ENCODE results near the gene SLC39A11.
"Not testable (repeated sequence)": the region's sequence is repeated elsewhere in the genome, so short reads cannot be mapped to it uniquely, and the experiment has no call there.

The SLC39A11 gene

GRCh38 chr17:72928454-72929136 lies 163.9 kb downstream of the SLC39A11 start:
- no peak for DNase-seq (ENCODE audit: extremely low read depth in 1 of 2, low read depth in 1 of 2)

GRCh38 chr17:72927760-72928159 lies 164.7 kb downstream of the SLC39A11 start:
- no peak for DNase-seq (ENCODE audit: extremely low read depth in 1 of 2, low read depth in 1 of 2)

- no peak for DNase-seq (ENCODE audit: extremely low read depth in 1 of 2, low read depth in 1 of 2)
These were observed 165.3 kb downstream of the SLC39A11 start for GRCh38 chr17:72927146-72927545.

- no peak for DNase-seq (ENCODE audit: extremely low read depth in 1 of 2, low read depth in 1 of 2)
These were observed 166.3 kb downstream of the SLC39A11 start for GRCh38 chr17:72926171-72926570.

DNA sequence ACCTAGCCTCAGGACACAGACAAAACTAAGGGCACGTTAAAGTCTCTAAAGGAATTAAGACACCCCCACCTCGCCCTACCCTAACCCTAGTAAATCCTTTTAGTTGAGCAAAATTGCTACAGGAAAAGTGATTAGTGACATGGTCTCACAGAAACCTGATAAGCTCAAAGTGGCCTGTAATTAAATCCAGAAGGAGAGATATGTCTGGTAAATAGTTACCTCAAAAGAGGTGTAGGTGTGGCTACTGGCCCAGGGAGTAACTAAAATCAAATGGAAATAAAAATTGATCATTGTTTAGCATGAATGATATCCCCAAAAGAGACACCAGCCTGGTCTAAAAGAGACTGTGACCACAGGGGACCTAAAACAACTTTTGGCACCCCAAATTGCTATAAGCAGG lies 168.3 kb downstream of the SLC39A11 start:
- no peak for DNase-seq (ENCODE audit: extremely low read depth in 1 of 2, low read depth in 1 of 2)

DNA sequence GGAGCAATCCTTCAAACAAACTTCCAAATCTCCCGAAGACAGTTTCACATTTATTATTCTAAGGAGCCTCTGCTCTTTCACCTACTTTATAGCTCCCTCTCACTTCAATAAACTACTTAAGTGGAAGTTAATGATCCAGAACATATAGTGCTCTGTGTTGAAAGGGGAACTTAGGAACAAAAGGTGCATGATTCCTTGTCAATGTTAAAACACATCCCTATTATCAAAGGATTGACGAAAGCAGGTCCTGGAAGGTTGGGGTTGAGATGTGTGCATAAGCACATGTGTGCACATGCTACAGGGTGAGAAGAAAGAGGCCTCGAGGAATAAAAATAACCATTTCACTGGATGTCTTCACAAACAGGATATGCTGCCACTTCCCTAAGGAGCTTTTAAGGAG lies 170.3 kb downstream of the SLC39A11 start:
- DNase-seq (ENCODE audit: extremely low read depth in 1 of 2, low read depth in 1 of 2), result no peak

- no peak for DNase-seq (ENCODE audit: extremely low read depth in 1 of 2, low read depth in 1 of 2)
These were observed 171.0 kb downstream of the SLC39A11 start for GRCh38 chr17:72921347-72922054.

DNA sequence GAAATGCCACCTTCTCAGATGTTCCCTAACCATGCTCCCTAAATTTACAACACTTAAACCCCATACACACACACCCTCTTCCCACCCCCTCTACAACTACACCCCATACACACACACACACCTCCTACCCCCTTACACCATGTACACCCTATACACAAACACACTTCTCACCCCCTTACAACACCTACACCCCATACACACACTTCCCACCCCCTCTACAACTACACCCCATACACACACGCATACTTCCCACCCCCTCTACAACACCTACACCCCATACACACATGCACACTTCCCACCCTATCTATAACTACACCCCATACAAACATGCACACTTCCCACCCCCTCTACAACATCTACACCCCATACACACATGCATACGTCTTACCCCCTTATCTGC lies 172.0 kb downstream of the SLC39A11 start:
- DNase-seq (ENCODE audit: extremely low read depth in 1 of 2, low read depth in 1 of 2), result no peak

DNA sequence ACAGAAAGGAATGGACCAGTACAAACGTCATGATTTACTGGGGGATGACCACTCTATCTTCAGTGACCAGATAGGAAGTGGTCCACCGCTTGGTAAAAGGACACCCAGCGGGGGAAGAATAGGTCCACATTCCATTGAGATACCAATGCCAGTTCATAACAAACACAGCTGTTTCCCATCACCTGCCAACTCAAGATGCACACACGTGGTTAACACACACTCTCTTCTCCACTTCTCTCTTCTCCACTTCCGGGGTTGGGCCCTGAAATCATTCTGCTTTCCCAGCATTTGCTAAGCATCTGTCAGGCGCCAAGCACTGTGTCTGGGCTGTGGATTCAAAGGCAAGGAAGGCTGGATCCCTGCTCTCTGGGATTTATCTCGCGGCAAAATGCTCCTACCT lies 175.5 kb downstream of the SLC39A11 start:
- no peak for DNase-seq (ENCODE audit: extremely low read depth in 1 of 2, low read depth in 1 of 2)

DNA sequence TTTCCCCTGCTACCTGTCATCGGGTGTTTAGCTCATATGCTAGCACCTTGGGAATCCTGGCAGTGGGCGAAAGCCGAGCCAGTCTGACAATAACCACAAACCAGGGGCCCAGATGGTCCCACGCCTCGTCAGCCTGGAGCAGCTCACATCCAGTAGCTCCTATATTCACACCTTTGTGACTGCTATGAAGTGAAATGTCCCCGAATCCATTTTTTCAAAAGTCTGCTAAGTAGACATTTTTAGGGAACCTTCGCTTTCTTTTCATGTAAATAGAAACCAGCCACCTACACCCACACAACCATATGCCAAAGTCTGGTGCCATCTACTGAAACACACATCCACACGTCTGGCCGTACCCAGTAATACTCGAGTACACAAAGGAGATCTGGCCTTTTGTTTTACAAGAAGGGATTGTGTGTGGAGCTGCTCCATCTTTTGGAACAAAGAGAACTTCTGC lies 176.8 kb downstream of the SLC39A11 start:
- DNase-seq (ENCODE audit: extremely low read depth in 1 of 2, low read depth in 1 of 2), result no peak

DNA sequence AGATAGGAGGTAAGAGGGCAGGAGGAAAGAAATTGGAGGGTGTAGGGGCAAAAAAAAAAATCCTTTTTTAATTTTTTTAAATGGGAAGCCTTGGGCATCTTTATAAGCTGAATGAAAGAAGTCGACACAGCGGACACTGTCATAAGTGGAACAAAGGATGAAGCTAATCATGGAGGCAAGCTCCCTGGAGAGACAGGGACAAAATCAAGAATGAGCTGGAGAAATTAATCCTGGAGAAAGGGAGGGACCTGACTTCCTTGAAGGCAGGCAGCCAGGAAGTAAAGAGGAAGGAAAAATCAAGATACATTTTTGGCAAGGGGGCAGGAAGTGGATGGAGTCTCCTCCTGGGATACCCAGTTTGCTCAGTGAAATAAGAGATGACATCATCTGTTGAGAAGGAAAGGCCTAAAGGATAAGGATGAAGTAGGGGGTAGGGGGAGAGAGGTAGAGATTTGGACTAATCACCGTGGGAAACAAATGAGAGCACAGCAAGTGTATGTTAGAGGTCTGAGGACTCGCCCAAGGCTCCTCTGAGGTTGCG lies 179.3 kb downstream of the SLC39A11 start:
- no peak for DNase-seq (ENCODE audit: extremely low read depth in 1 of 2, low read depth in 1 of 2)

GRCh38 chr17:72906306-72906705 lies 186.2 kb downstream of the SLC39A11 start:
- no peak for DNase-seq (ENCODE audit: extremely low read depth in 1 of 2, low read depth in 1 of 2)

DNA sequence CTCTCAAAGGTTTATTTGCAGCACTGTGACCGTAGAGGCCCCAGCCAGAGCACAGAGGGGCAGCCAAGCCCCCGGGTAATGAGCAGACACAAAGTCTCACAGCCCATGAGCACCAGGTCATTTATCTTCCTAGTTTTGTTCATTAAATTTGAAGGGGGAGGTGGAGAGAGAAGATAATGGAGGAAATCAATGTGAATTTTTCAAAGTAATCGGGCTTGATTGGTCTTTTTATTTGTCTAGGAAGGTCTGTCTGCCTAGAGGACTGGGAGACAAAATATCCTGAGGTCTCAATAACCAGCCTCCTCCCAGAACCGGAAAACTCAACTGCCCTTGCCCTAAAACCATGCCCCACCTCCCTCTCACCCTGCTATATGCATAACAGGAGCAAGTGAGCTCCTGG lies 189.0 kb downstream of the SLC39A11 start:
- no peak for DNase-seq (ENCODE audit: extremely low read depth in 1 of 2, low read depth in 1 of 2)

- no peak for DNase-seq (ENCODE audit: extremely low read depth in 1 of 2, low read depth in 1 of 2)
These were observed 190.8 kb downstream of the SLC39A11 start for GRCh38 chr17:72901657-72902056.

DNA sequence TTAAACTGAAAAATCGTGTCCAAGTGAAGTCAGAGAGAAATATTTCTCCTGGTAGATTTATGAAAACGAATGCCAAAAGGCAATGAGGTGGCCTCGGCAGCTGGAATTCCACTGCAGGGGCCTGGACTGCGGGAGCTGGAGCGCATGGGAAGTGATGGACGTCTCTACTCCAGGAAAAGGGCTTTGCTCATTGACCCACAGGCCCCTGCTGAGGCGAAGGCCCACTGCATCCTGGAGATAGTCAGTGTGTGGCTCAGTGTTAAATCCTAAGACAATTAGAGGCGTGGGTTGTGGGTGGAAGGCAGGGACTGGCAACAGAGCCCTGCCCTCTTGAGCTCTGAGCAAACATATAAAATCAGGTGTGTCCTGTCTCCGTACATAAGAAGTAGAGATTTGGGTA lies 191.4 kb downstream of the SLC39A11 start:
- DNase-seq (ENCODE audit: extremely low read depth in 1 of 2, low read depth in 1 of 2), result no peak

DNA sequence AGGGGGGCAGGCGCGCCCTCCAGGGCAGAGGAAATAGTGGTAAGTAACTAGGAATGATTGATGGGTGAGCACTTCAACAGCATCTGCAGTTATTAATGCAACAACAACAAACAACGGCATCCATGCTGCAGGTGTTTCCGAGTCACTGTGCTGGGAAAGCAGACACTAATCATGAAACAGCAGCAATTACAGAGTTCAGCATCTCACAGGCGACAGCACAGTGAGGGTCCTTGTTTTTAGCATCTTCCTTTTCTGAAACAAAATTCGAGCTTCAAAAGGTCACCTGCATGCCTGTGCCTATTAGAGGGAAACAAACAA lies 191.9 kb downstream of the SLC39A11 start:
- no peak for DNase-seq (ENCODE audit: extremely low read depth in 1 of 2, low read depth in 1 of 2)

GRCh38 chr17:72898725-72899124 lies 193.8 kb downstream of the SLC39A11 start:
- DNase-seq (ENCODE audit: extremely low read depth in 1 of 2, low read depth in 1 of 2), result no peak

- DNase-seq (ENCODE audit: extremely low read depth in 1 of 2, low read depth in 1 of 2), result not testable (repeated sequence)
These were observed 196.2 kb downstream of the SLC39A11 start for GRCh38 chr17:72896288-72896687.

DNA sequence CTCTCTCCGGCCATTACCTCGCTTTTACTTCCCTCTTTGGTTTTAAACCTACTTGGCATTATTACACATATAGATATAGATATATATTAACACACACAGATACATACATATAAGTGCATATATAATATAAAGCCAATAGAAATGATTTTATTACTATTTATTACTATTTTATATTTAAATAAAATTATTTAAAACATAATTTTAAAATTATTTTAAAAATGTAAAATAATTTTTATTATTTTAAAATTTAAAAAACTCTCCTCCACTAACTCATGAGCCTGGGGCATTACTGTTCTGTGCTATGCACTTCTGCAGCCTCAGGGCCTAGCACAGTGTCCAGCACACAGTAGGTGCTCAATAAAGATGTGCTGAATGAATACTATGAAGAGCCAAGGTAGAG lies 200.9 kb downstream of the SLC39A11 start:
- DNase-seq (ENCODE audit: extremely low read depth in 1 of 2, low read depth in 1 of 2), result no peak

GRCh38 chr17:72890711-72891110 lies 201.8 kb downstream of the SLC39A11 start:
- no peak for DNase-seq (ENCODE audit: extremely low read depth in 1 of 2, low read depth in 1 of 2)

- DNase-seq (ENCODE audit: extremely low read depth in 1 of 2, low read depth in 1 of 2), result no peak
These were observed 204.6 kb downstream of the SLC39A11 start for GRCh38 chr17:72887917-72888316.

- DNase-seq (ENCODE audit: extremely low read depth in 1 of 2, low read depth in 1 of 2), result no peak
These were observed 205.2 kb downstream of the SLC39A11 start for GRCh38 chr17:72887322-72887721.

Measured in stimulated activated CD8-positive, alpha-beta memory T cell treated with anti-CD3 and anti-CD28 coated beads, Interleukin-7, amount 100 ng/mL, for 48 hours (primary cell).